Hepatic stellate cell (primary cell): ENCODE results near the gene P2RX1.

Experiments used
- DNase-seq: peaks from one replicate; pipeline ENCODE4 v3.0.0; 2011; ENCODE audit warnings: low spot score

Gene P2RX1

DNA sequence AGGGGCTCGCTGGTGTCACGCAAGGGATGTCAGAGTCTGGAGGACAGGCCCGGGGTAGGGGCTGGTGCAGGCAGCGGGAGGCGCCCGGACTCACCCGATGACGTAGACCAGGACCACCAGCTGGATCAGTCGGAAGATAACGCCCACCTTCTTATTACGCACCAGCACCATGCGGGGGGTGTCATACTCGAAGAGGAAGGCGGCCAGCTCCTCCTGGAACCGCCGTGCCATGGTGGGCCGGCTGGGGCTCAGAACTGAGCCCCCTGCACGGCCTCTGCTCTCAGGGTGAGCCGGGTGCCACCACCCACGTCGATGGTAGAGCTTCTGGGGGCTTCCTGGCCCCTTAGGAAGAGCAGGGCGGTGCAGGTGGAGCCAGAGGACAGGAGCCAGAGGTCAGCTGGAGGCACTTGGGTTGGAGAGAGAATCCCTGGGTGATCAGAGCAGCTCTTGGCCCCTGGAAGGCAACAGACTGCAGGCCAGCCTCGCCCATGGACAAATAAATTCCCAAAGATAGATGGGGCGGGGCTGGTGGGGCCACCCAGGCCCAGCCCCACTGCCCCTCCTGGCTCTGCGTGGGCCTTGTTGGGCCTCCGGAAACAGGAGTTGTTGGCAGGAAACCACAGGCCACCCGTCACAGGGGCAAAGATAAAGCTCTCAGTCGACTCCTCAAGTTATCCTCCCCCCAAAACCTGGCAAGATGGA, at the start of gene P2RX1:
Gene P2RX1 (minus strand): TSS at position 471 of the 702 bp plus-strand sequence. CDS start 240 bp downstream, at position 231.
- DNase-seq, result peak; percentile 54

GRCh38 chr17:3965118-3965800, 49.0 kb upstream of the P2RX1 start:
- DNase-seq, result peak; percentile 68

DNA sequence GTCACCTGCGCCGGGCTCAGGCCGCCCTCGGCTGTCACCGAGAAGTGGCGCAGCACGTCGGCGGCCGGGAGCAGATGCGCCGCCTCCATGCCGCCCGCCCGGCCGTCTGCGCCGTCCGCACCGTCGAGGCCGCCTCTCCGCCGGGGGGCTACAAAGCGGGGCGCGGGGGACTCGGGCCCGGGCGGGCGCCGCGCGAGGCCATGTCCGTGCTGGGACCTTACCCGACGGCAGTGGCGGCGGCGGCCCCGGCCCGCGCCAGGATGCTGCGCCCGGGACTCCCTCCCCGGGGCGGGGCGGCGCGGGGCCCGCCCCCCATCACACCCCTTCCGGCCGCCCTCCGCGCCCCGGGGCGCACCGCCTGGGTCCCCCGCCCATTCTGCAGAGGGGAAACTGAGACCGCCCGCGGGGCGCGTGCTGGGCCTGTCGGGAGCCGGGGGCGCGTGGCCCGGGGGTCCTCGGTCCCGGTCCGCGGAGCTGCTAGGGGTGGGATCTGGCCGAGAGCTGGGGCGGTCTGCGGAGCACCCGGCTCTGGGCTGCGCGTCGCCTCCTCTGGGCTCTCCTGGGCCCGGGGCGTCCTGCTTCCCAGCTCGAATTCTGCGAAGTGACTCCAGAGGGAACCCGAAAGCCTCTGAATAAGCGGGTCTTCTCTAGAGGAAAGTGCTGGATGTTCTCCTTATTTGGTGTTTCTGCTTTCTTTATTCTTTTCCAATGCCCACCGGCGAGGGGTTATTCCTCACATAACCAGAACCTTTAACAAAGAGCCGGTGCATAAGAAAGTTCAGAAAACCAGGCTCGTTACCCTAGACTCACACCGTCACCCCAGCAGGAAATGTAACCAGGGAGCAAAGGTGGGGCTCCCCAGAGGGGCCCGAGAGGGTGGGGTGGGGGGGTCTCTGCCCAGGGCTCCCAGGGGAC, 48.2 kb upstream of the P2RX1 start, which contains the start of gene ATP2A3:
Gene ATP2A3 (minus strand): TSS at position 235 of the 915 bp plus-strand sequence. CDS start 146 bp downstream, at position 89.
- no peak for DNase-seq

GRCh38 chr17:3963237-3964201, 47.3 kb upstream of the P2RX1 start:
- DNase-seq, result no peak

DNA sequence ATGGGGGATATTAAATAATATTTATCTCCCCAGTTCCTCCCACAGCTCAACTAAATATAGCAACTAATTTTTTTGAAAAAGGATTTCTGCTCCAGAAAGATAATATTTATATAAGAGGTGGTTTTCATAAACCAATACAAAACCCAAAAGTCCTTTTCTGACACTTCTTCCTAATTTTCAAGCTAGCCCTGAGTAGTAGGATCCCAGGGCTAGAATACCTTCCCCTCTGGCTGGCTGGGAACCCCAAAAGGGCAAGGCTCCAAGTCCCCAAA, 46.6 kb upstream of the P2RX1 start:
- no peak for DNase-seq

DNA sequence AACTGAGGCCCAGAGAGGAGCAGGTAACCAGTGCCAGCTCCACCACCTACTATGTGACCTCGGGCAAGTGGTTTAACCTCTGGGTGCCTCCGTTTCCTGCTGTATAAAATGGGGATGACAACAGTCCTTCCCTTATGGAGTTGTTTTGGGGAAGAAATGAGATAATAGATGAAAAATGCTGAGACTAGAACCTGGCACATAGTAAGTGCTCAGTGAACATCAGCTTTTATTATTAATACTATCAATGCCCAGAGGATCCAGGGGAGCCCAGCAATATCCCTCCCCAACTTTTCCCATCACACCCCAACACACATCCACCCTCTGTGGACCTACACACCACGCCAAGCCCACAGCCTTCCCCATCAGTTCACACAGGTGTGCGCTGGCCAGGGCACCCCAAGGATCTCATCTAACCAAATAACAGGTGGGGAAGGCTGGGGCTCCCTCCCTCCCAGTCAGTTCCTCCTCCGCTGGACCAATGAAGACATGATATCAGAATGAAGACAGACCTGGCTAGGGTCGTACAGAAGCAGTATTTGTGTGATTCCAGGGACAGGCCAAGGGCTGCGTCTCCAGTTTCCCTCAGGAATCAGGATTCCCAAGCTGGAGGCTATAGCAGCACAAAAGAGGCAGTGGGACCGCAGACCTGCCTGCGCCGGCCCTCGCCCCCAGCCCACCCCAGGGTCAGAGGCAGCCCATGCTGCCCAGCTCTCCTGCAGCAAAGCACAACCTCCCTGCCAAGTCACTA, 46.1 kb upstream of the P2RX1 start:
- no peak for DNase-seq

DNA sequence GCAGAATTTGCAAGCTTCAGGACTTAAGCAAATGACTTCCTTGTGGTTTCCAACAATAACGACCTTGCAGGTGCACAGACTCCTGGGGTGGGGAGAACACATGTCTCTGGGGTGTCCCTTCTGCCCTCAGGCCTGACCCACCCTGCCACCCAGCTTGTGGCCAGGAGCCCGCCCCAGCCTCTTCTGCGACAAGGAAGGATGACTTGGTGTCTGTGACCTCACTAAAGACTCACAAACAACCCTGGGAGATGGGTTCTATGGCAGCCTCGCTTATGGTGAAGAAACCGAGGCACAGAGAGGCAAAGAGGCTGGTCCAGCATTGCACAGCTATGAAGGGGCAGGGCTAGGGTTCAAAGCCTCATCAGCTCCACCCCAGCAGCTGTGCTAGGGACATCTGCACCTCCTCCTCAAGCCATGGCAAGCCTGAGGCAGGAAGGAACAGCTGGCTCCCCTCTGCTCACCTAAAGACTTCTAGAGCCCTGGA, 45.3 kb upstream of the P2RX1 start:
- no peak for DNase-seq

DNA sequence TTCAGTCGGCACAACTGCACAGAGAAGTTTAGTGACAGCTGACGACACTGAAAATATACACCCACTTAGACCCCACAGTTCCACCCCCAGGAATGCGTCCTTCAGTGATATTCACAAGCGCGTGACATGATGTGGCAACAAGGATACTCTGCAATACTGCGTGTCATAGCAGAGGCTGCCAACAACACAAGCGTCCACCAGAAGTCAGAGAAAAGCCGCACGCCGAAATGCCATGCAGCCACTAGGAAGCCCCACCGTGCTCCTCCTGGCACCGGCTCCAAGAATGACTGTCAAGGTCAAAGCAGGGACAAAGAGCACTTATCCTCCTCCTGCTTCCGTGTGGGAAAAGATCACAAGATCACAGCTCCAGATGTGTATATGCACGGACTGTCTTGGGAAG, 44.5 kb upstream of the P2RX1 start:
- DNase-seq, result peak; percentile 80

DNA sequence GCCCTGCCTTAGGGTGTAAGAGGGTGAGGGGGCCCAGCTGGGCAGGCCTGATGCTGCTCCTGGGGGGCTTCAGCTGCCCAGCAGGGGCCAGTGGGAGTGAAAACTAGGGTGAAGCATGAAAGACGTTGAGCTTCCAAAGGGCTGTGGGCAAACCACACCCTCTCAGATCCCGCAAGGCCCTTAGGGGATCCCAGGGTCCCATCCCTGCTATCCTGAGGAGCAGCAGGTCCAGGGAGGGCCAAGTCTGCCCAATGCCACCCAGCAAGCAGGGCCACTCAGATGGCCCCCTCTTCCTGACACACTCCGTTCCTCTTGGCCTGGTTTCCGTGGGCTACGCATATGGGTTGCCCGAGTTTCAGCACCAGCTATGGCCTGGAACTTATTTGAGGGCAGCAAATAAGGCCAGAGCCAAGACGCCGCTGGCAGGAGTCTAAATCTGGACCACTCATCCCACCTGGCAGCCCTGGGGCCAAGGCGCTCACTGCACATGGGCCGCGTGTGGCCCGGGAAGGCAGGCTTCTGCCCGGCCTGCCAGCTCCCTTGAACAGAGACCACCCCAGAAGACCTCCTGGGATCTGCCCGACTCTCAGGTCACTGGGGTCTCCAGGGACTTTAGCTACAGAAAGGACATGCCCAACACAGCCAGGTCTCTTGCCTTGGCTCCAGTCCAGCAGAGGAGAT, 43.8 kb upstream of the P2RX1 start:
- DNase-seq, result no peak

GRCh38 chr17:3959295-3959899, 43.1 kb upstream of the P2RX1 start:
- peak; percentile 79 for DNase-seq

DNA sequence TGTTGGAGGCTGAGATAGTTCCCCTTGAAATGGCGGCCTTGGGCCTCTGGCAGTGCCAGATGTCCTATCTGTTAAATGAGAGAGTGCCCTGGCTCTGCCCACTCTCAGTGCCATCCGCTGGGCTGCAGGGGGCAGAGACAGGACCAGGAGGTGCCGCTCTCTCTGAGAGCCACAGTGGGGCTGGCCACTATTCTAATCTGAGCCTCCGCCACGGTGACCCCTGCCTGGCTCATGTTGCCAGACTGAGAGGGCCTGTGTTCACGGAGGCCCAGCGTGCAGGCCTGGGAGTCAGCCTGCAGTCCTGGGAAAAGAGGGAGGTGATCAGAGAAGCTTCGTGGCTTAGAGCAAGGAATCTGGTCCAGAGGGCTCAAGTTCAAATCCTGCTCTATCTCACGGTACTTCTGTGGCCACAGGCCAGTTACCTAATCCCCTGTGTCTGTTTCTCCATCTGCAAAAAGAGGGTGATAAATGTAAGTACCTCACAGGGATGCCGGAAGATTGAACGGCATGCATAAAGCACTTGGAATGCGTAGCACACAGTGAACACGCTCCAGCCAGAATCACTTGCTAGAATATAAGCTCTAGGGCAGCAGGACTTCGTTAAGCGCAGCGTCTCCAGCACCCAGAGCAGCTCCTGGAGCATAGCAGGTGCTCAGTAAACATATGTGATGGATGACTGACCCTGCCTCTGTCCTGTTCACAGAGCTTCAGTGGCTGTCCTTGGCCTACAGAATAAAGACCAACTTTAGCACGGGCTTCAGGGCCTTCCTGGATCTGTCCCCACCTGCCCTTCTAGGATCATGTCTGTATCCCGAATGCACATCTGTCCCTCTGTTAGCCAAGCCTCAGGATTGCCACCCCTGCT, 41.7 kb upstream of the P2RX1 start:
- DNase-seq, result no peak

- no peak for DNase-seq
Measured at GRCh38 chr17:3956983-3957382, 40.7 kb upstream of the P2RX1 start.

- DNase-seq, result no peak
Measured at GRCh38 chr17:3956327-3956957, 40.2 kb upstream of the P2RX1 start.

GRCh38 chr17:3955673-3955988, 39.4 kb upstream of the P2RX1 start:
- no peak for DNase-seq

DNA sequence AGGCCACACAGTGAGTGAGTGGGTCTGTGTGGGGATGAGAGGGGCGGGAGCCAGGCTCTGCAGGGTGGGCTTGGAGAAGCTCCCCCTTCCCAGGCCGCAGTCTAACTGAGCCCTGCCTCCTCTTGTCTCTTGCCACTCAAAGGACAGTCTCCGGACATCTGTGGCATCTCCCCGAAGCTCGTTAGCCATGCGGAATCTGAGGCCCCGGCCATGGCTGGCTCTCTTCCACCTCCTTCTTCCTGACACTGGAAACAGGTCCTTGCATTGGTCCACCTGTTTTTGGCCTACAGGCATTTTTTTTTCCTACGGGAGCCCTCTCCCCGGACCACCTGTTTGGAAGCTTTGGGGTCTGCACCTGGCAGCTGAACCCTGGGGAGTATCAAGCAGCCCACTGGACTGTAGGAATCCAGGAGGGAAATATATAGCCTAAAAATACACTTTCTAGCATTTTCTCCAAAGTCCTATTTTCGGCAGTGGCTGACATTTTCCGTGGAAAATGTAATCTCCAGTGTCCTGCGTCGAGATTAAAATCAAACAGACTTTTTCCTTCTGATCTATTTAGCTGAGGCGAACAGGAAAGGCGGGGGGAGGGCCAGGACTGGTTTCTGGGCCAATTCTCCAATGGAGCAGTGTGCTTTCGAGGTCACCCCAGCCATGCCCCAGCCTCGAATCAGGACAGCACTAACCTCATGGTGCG, 38.9 kb upstream of the P2RX1 start:
- no peak for DNase-seq

DNA sequence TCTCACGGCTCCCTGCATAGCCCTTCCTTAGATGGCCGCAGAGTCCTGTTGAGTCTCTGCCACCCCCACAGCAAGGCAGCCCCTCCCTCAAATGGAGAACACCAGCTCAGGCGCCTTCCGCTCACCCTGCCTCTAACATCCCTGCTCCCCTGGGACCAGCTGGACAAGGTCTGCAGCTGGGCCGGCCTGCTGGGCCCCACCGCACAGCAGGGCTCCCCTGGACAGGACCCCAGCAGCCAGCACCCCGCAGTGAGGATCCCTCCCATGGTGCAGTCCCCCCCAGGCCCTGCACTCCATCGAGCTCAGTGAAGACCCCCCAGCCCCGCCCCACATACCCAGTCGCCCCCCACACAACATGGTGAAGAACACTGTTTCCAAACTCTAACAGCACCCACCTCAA, 37.8 kb upstream of the P2RX1 start:
- no peak for DNase-seq

DNA sequence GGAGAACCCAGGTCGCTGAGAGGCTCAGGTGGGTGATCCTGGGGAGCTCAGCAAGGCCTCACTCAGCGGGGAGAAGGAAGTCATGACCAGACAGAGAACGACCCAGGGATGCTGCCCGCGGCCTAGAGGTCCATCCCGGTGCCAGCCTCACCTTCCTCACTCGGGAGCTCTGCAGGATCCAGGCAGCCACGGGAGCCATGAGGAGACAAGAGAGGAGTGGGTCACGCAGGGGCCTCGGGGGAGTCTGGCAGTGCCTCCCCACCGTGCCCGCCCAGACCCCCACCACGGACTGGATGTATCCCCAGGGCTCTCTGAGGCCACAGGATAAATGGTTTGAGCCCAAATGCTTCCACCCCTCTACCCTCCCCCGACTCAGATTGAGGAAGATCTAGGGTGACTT, 37.3 kb upstream of the P2RX1 start:
- no peak for DNase-seq

GRCh38 chr17:3952186-3952585, 35.9 kb upstream of the P2RX1 start:
- DNase-seq, result no peak
